SHP77 treated with DMSO at 0.1 percent for 48 hours (cell line): ENCODE data around the gene CSNK2A3.
"Not testable (repeated sequence)": the region's sequence is repeated elsewhere in the genome, so short reads cannot be mapped to it uniquely, and the experiment has no call there.

Experiments
- DNase-seq: peaks from one replicate; lab custom pipeline; 2025; lab: John Stamatoyannopoulos, UW

Gene CSNK2A3

GRCh38 chr11:11352878-11353277 lies at the start of gene CSNK2A3:
TSS of gene CSNK2A3 (minus strand) at chr11:11353250. CDS start at chr11:11353119, 131 bp downstream.
- DNase-seq: not testable (repeated sequence)

DNA sequence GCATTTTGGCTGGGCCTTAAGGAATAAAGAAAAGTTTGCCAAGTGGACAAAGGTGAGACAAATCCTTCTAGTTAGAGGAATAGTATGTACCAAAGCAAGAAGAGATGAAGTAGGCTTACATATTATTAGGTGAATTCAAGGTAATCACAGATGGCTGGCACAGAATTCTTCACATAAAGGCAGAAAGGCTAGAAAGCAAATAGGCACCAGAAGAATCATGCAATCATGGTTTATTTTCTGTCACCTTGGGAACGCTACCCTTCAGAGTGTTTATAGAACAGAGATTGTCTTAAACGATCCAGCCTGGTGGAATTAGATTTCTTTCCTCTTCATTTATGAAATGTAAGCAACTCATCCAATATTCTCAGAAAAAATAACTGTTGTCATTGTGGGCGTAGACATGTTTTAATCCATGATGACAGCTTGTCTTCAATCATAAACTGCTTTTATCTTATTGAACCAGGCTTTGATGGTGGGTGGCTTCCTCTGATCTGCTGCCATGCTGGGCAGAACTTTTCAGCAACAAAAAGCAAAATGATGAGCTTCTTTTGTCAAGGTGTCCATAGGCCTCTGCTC lies 49.0 kb upstream of the CSNK2A3 start:
- no peak for DNase-seq

- DNase-seq: no peak
Observed at GRCh38 chr11:11400635-11401232, 47.7 kb upstream of the CSNK2A3 start.

- DNase-seq: no peak
Observed at GRCh38 chr11:11400121-11400520, 47.1 kb upstream of the CSNK2A3 start.

DNA sequence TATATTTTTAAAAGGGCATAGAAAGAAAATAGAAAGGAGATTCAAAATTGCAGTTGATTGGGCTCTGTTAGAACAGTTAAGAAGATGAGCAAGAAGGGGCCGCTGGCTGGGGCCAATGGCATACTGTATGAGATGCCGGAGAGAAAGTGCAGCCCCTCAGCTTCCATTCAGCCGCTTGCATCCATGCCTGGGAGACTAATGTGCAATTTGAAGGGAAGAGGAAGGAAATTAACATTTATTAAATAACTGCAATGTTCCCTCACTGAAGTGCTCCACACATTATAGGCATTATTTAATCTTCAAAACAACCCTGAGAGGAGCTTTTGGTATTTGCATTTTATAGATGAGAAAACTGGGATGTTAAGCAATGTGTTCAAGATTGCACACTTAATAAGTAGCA lies 44.7 kb upstream of the CSNK2A3 start:
- DNase-seq: no peak

DNA sequence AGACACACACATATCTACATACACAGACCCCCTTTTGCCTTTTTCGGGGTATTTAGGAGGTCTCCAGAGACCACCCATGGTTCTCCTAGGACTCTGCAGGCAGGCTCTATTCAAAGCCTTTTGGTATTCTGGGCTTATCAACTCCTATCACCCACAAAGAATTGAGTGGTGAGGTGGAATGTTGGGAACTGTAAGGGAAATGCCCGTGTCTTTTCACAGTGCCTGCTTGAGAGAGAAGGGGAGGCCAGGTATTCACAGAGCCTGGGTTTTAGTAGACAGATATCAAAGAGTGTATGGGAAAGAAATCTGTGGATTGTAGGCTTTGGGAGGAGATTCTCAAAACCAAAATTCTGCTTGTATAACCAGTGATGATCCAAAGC lies 44.0 kb upstream of the CSNK2A3 start:
- DNase-seq: no peak

DNA sequence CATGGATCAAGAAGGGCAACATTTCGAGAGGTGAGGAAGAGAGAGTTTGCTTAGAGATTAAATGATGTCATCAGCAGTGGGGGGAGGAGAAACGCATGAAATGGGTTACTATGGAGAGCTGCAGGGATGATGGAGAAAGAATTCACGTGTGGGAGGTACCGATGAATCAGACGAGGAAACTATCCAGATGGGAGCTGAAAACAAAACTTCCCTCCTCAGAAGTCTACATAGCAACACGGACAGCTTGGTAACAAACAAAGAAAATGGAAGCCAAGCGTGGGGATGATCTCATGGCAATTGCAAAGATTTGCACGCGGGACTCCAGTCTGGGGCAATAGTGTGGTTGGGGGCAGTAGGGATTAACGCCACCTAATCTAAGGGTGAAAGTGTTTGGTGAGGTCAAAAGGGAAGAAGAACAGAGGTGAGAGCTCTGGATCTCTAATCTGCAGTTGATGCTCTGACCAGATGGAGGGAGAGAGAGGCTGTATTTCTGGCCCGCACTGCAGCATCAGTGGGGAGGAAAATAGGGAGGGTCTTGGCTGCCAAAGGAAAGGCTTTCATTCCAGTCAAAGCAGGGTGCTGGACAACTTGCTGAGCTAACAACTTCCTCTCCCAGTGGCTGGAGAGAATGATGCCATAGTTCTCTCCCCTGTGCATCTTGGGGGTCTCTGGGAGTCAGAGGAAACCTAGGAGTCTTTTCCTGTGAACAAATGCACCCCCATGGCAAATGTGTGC lies 43.4 kb upstream of the CSNK2A3 start:
- DNase-seq: no peak

GRCh38 chr11:11395126-11395525 lies 42.1 kb upstream of the CSNK2A3 start:
- DNase-seq: no peak

DNA sequence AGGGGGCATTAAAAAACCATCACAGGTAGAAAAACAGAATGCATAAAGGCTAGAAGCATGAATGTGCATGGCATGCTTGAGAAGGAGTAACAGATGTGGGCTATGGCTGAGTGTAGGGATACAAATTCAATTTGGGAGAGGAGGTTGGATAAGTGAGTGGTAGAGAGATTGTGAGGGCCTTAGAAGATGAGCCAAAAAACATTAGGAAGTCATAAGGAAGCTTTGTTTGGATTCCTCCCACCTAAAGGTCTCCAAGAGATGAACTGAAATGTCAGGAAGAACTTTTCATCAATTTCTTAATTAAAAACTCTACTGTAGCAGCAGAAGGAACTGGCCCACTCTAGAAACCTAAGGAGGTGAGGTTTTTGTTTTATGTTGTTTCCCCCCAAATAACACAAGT lies 41.2 kb upstream of the CSNK2A3 start:
- DNase-seq: no peak

DNA sequence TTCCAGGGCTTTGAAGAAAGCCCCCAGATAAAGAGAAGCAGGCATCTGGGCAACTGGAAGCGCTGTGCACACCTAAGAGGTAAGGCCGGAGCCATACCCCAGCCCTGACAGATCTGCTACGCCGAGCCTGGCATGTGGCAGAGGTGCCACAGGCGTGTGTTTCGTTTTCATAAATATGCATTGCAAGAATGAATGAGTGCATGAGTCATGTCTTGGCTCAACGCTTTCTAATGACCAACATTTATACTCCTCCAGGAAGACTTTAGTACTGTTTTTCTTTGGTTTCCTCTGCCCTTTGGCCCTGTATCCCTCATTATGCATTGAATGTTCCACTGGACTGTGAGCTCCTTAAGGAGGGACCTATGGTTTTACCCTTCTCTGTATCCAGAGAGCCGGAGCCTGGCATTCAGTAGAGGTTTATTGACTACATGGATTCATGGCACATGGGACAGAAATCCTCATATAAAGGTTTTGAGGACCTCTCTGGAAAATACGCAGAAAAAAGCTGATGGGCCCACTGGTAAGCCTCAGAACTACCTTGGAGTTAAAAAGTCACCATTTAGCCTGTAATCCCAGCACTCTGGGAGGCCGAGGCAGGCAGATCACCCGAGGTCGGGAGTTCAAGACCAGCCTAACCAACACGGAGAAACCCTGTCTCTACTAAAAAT lies 38.9 kb upstream of the CSNK2A3 start:
- DNase-seq: no peak

DNA sequence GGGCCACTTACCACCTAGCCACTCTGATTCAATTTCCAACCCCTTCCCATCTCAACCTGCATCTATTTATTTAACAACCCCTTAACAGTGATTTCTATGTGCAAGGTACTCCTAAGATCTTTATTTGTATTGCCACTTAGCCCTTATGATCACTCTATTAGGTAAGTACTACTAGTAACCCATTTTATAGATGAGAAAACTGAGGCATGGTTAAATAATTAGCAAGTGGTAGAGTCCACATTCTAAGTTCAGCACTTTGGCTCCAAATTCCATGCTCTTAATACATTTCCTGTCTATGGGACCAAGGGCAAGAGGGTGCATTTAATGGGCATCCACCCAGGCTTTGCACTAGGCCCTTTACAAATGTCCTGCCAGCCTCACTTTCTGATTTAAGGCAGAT lies 38.1 kb upstream of the CSNK2A3 start:
- DNase-seq: no peak

DNA sequence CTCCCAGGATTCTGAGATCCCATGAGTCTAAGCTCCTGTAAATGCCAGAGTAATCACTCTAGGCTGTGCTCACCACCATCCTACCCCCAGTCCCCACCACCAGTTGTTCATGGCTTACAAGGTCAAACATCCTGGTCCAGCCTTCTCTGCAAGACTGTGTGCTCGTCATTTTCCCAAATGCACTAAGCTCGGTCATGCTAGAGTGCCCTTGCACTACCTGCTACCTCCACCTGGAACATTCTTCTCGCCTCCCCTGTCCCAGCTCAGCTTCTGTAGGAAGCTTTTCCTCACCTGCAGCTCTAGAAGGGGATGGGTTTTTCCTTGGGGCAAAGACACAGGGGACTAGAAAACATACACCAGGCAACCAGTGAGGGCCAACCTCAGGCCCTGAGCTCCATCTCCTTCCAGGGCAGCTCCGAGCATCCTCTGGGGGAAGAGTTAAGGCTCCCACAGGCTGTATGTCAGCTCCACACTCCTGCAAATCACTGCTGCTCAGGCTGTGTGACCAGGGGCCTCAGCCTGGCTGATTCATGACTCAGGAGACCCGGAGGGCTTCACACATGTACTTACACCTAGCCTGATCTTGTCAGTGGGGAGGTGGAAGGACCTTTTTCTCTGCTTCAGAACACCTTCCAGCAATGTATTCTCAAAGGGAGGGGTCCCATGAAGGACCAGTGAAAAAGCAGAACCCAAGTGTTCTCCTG lies 37.2 kb upstream of the CSNK2A3 start:
- no peak for DNase-seq

GRCh38 chr11:11389238-11389637 lies 36.2 kb upstream of the CSNK2A3 start:
- DNase-seq: no peak

- no peak for DNase-seq
Observed at GRCh38 chr11:11387622-11388305, 34.7 kb upstream of the CSNK2A3 start.

DNA sequence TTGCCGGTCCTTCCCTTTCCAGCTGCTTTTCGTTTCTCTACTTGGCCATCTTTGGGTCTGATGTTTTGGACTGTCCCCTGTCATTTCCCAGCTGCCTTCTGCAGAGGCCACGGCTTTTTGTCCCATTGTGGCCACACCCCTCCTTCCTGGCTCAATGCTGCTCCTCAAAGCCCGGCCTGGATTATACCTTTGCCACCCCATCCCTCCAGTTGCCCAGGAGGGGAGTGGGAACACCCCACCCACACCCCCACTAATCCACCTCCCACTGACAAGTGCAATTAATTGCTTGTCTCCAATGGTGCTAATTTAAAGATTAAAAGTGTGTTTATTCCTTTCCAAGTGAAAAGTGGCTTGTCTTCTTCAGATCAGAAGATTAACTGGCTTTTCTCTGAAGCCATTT lies 34.2 kb upstream of the CSNK2A3 start:
- no peak for DNase-seq

DNA sequence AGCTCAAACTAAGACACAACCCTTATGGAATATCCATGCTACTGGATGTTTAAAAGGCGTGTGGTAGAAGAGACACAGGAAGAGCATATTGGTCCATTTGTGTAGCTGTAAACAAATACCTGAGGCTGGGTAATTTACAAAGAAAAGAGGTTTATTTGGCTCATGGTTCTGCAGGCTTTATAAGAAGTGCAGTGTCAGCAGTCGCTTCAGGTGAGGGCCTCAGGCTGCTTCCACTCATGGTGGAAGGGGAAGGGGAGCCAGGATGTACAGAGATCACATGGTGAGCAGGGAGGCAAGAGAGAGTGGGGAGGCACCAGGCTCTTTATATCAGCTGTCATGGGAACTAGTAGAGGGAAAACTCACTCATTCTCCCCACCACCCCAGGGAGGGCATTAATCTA lies 31.8 kb upstream of the CSNK2A3 start:
- DNase-seq: no peak

DNA sequence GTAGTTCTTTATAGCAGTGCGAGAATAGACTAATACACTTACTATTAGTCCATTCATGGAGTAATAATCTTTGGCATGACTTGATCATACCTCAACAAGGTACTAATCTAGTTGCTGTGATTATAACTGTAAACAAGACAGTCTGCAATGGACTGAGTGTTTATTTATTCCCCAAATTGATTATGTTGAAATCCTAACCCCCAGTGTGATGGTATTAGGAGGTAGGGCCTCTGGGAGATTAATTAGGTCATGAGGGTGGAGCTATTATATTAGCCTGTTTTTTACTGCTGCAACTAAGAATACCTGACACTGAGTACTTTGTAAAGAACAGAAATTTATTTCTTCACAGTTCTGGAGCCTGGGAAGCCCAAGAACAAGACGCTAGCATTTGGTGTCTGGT lies 30.9 kb upstream of the CSNK2A3 start:
- no peak for DNase-seq

DNA sequence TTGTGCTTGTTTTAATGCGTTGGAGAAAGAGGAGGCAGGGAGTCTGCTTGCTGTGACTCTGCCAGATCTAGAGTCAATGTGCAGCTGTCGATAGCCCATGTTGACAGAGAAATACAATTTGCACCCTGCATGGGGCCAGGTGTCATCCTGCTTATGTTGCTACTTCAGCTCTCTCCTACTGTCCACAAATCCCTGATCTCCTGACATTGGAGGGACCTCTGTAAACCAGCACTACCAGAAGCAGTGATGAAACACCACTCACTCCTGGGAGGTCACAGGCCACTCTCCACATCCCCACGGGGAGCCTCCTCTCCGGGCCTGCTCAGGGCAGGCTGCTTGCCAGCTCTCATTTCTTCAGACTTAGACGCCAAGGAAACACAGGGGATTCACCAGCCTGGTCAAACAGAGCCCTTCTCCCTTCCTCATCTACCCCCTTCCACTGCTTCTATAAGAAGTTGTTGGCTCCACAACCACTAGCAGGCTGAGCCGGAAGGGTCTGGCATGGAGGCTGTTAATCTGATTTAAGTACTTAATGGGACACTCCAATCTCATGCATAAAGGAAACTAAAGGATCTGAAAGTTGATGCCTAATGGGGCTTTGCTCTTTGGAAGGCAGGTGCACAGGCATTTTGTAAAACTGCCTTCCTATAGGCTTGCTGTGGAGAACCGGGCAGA lies 29.9 kb upstream of the CSNK2A3 start:
- peak; percentile 46 for DNase-seq

GRCh38 chr11:11381471-11382105 lies 28.5 kb upstream of the CSNK2A3 start:
- no peak for DNase-seq

DNA sequence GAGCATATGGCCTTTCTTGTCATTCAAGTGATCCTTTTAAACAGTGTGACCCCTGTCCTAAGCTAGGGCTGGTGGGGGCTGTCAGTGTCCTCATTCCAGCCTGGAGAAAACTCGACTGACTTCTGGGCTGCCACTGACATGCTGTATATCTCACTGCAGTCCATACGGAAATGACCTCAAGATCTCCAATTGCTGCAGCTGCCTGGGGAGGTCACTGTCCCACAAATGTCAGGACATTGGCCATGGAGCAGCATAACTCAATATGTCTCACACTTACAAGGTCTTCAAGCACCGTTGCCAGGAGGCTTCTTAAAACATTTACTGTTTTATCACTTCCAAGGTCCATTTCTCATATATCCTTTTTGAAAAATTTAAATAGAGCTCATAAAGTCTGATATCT lies 27.8 kb upstream of the CSNK2A3 start:
- no peak for DNase-seq

- no peak for DNase-seq
Observed at GRCh38 chr11:11380340-11380739, 27.3 kb upstream of the CSNK2A3 start.
